GM19397 (cell line): ENCODE data around the gene MYLK.

ENCODE experiments used
- ATAC-seq: cut with Tn5 transposase; IDR thresholded peaks from one replicate; pipeline ENCODE4 v1.9.1; 2021; ENCODE audit warnings: mild to moderate bottlenecking, moderate library complexity; ENCODE audit not compliant: unreplicated experiment

The MYLK gene

GRCh38 chr3:123832692-123833397, 51.3 kb downstream of the MYLK start:
- no peak for ATAC-seq

- no peak for ATAC-seq
Observed at GRCh38 chr3:123831420-123831819, 52.7 kb downstream of the MYLK start.

- ATAC-seq = no peak
Observed at GRCh38 chr3:123821920-123822319, 62.2 kb downstream of the MYLK start.

- no peak for ATAC-seq
Observed at GRCh38 chr3:123819949-123820348, 64.2 kb downstream of the MYLK start.

- no peak for ATAC-seq
Observed at GRCh38 chr3:123818921-123819429, 65.2 kb downstream of the MYLK start.

GRCh38 chr3:123818324-123818920, 65.7 kb downstream of the MYLK start:
- ATAC-seq = no peak

GRCh38 chr3:123817413-123817812, 66.7 kb downstream of the MYLK start:
- ATAC-seq = no peak

GRCh38 chr3:123816673-123817207, 67.4 kb downstream of the MYLK start:
- no peak for ATAC-seq

GRCh38 chr3:123815981-123816380, 68.2 kb downstream of the MYLK start:
- ATAC-seq = no peak

- ATAC-seq = no peak
Observed at GRCh38 chr3:123813876-123814275, 70.3 kb downstream of the MYLK start.

- no peak for ATAC-seq
Observed at GRCh38 chr3:123809597-123809996, 74.5 kb downstream of the MYLK start.

- ATAC-seq = no peak
Observed at GRCh38 chr3:123808812-123809211, 75.3 kb downstream of the MYLK start.

- ATAC-seq = no peak
Observed at GRCh38 chr3:123807820-123808219, 76.3 kb downstream of the MYLK start.

- ATAC-seq = no peak
Observed at GRCh38 chr3:123805504-123805903, 78.6 kb downstream of the MYLK start.

GRCh38 chr3:123805101-123805500, 79.0 kb downstream of the MYLK start:
- no peak for ATAC-seq

GRCh38 chr3:123804676-123805075, 79.5 kb downstream of the MYLK start:
- no peak for ATAC-seq

GRCh38 chr3:123803521-123803920, 80.6 kb downstream of the MYLK start:
- ATAC-seq = no peak

GRCh38 chr3:123802007-123802625, 82.0 kb downstream of the MYLK start:
- ATAC-seq = no peak

- no peak for ATAC-seq
Observed at GRCh38 chr3:123801474-123801873, 82.7 kb downstream of the MYLK start.

GRCh38 chr3:123800362-123800682, 83.8 kb downstream of the MYLK start:
- ATAC-seq = no peak

GRCh38 chr3:123799544-123800361, 84.4 kb downstream of the MYLK start:
- ATAC-seq = no peak
